H9 (cell line): ENCODE results near the gene SLC38A3. TPM values are rescaled to one million over a fixed set of nuclear protein-coding genes. Genes with fewer than 3 reads are reported as not detected.

Experiments
- DNase-seq: peaks from one replicate; pipeline ENCODE4 v3.0.0-alpha.2; 2017
- H2AFZ ChIP-seq: one replicate; pipeline ENCODE4 v1.6.1; 2013; ENCODE audit warnings: mild to moderate bottlenecking, low read length, control low read depth, moderate library complexity
- H2AK5ac ChIP-seq: 2 replicates; pipeline ENCODE4 v1.6.1; 2013; ENCODE audit warnings: low read length, control low read depth, mixed read lengths; ENCODE audit not compliant: insufficient read length
- H2BK120ac ChIP-seq: one replicate; pipeline ENCODE4 v1.6.1; 2013; ENCODE audit warnings: low read depth, mild to moderate bottlenecking, low read length, control low read depth, inconsistent platforms; ENCODE audit not compliant: poor library complexity, severe bottlenecking
- H2BK12ac ChIP-seq: 2 replicates; pipeline ENCODE4 v1.6.1; 2013; ENCODE audit warnings: low read length, control low read depth, mixed read lengths, low read depth; ENCODE audit not compliant: insufficient read length
- H2BK15ac ChIP-seq: 2 replicates; pipeline ENCODE4 v1.6.1; 2013; ENCODE audit warnings: low read depth, low read length, control low read depth
- H2BK20ac ChIP-seq: one replicate; pipeline ENCODE4 v1.6.1; 2013; ENCODE audit warnings: low read depth, mild to moderate bottlenecking, low read length, control low read depth, inconsistent platforms; ENCODE audit not compliant: poor library complexity, severe bottlenecking
- H2BK5ac ChIP-seq: 2 replicates; pipeline ENCODE4 v1.6.1; 2013; ENCODE audit warnings: low read length, control low read depth, mixed read lengths; ENCODE audit not compliant: insufficient read length
- H3K14ac ChIP-seq: 2 replicates; pipeline ENCODE4 v1.6.1; 2013; ENCODE audit warnings: low read length, control low read depth; ENCODE audit not compliant: insufficient read depth
- H3K18ac ChIP-seq: 2 replicates; pipeline ENCODE4 v1.6.1; 2013; ENCODE audit warnings: low read depth, mild to moderate bottlenecking, mixed read lengths, low read length, control low read depth; ENCODE audit not compliant: insufficient read length
- H3K23ac ChIP-seq: 2 replicates; pipeline ENCODE4 v1.6.1; 2013; ENCODE audit warnings: low read length, control low read depth, mixed read lengths, low read depth; ENCODE audit not compliant: insufficient read length
- H3K23me2 ChIP-seq: 2 replicates; pipeline ENCODE4 v1.6.1; 2013; ENCODE audit warnings: low read depth, mild to moderate bottlenecking, mixed read lengths, low read length, control low read depth; ENCODE audit not compliant: insufficient read length, poor library complexity, severe bottlenecking
- H3K27ac ChIP-seq: 2 replicates; pipeline ENCODE4 v1.5.1; 2013; ENCODE audit warnings: low read length, control low read depth, mixed read lengths, low read depth; ENCODE audit not compliant: insufficient read length
- H3K27me3 ChIP-seq: 2 replicates; pipeline ENCODE4 v1.6.1; 2013; ENCODE audit warnings: low read length, control low read depth, inconsistent platforms; ENCODE audit not compliant: insufficient read depth
- H3K4ac ChIP-seq: 2 replicates; pipeline ENCODE4 v1.6.1; 2013; ENCODE audit warnings: low read depth, mild to moderate bottlenecking, control low read depth, inconsistent platforms, low read length, moderate library complexity
- H3K4me1 ChIP-seq: 2 replicates; pipeline ENCODE4 v1.6.1; 2013; ENCODE audit warnings: low read length, control low read depth, inconsistent platforms; ENCODE audit not compliant: insufficient read depth
- H3K4me2 ChIP-seq: 2 replicates; pipeline ENCODE4 v1.6.1; 2013; ENCODE audit warnings: low read length, control low read depth, mixed read lengths; ENCODE audit not compliant: insufficient read length, insufficient read depth
- H3K56ac ChIP-seq: 2 replicates; pipeline ENCODE4 v1.6.1; 2013; ENCODE audit warnings: low read depth, mild to moderate bottlenecking, mixed read lengths, low read length, control low read depth; ENCODE audit not compliant: insufficient read length
- H3K79me1 ChIP-seq: 2 replicates; pipeline ENCODE4 v1.6.1; 2013; ENCODE audit warnings: low read depth, mild to moderate bottlenecking, moderate library complexity, low read length, control low read depth, inconsistent platforms; ENCODE audit not compliant: insufficient read depth, poor library complexity, severe bottlenecking
- H3K79me2 ChIP-seq: 2 replicates; pipeline ENCODE4 v1.6.1; 2013; ENCODE audit warnings: low read length, control low read depth, inconsistent platforms; ENCODE audit not compliant: insufficient read depth
- H3K9ac ChIP-seq: 2 replicates; pipeline ENCODE4 v1.6.1; 2013; ENCODE audit warnings: low read length, control low read depth, mixed read lengths; ENCODE audit not compliant: insufficient read length; ENCODE audit errors: extremely low read depth
- H3K9me3 ChIP-seq: one replicate; pipeline ENCODE4 v1.6.1; 2013; ENCODE audit warnings: low read depth, low read length, inconsistent platforms; ENCODE audit not compliant: control insufficient read depth
- H3T11ph ChIP-seq: one replicate; pipeline ENCODE4 v1.6.1; 2013; ENCODE audit warnings: mild to moderate bottlenecking, low read length, control low read depth, inconsistent platforms
- H4K20me1 ChIP-seq: one replicate; pipeline ENCODE4 v1.6.1; 2013; ENCODE audit not compliant: control insufficient read depth, insufficient read length, insufficient read depth
- H4K5ac ChIP-seq: 2 replicates; pipeline ENCODE4 v1.6.1; 2013; ENCODE audit warnings: low read depth, mild to moderate bottlenecking, mixed read lengths, low read length, control low read depth; ENCODE audit not compliant: insufficient read length
- H4K8ac ChIP-seq: replicated peaks from 2 replicates; pipeline ENCODE4 v1.6.1; 2013; ENCODE audit warnings: low read length, control low read depth, mixed read lengths, low read depth; ENCODE audit not compliant: insufficient read length
- H4K91ac ChIP-seq: 2 replicates; pipeline ENCODE4 v1.6.1; 2013; ENCODE audit warnings: low read depth, mild to moderate bottlenecking, moderate library complexity, mixed read lengths, low read length, control low read depth; ENCODE audit not compliant: insufficient read length
- H3K27ac Mint-ChIP-seq, 3 experiments: 2 replicates in 2 of 3; 3 replicates in 1 of 3; pipeline ENCODE4 v1.8.0; 2020 to 2021; ENCODE audit warnings: mixed read lengths in 3 of 3, mild to moderate bottlenecking in 1 of 3, moderate library complexity in 1 of 3
- H3K27me3 Mint-ChIP-seq: 2 replicates; pipeline ENCODE4 v1.8.0; 2021; ENCODE audit warnings: low read depth, mild to moderate bottlenecking, moderate library complexity, mixed read lengths
- H3K36me3 Mint-ChIP-seq, 3 experiments: 2 replicates in 2 of 3; 3 replicates in 1 of 3; pipeline ENCODE4 v1.8.0; 2020 to 2021; ENCODE audit warnings: low read depth in 3 of 3, mixed read lengths in 3 of 3; ENCODE audit not compliant: insufficient read depth in 1 of 3
- H3K4me1 Mint-ChIP-seq, 2 experiments: 2 replicates each; pipeline ENCODE4 v1.8.0; 2020; ENCODE audit warnings: mixed read lengths in 2 of 2
- H3K4me3 Mint-ChIP-seq, 2 experiments: 2 replicates in 1 of 2; 3 replicates in 1 of 2; pipeline ENCODE4 v1.8.0; 2020 to 2021; ENCODE audit warnings: mild to moderate bottlenecking in 2 of 2, mixed read lengths in 2 of 2, moderate library complexity in 1 of 2
- H3K9me3 Mint-ChIP-seq, 2 experiments: 2 replicates in 1 of 2; 3 replicates in 1 of 2; pipeline ENCODE4 v1.8.0; 2020; ENCODE audit warnings: mild to moderate bottlenecking in 2 of 2, mixed read lengths in 2 of 2, moderate library complexity in 1 of 2
- CTCF ChIP-seq: fragments of 200-600 bp; sonication (generic); conservative IDR thresholded peaks from 3 replicates; pipeline ENCODE4 v1.8.0; 2021; ENCODE audit warnings: antibody characterized with exemption, mild to moderate bottlenecking
- WGBS: extraction: QIAGEN DNeasy Blood & Tissue Kit; methylation state at CpG from one replicate; pipeline ENCODE4 v1.1.7; 2013; ENCODE audit warnings: missing lambda C conversion rate, low lambda C conversion rate, mixed read lengths; ENCODE audit not compliant: insufficient read length; ENCODE audit errors: extremely low coverage; 5-methylcytosine and 5-hydroxymethylcytosine counted together
- total RNA-seq: library from RNA; stranded (reverse); gene quantifications from 2 replicates; pipeline ENCODE4 v1.2.1, GENCODE V29; 2021

SLC38A3 gene
- total RNA-seq, 1 experiment from 2014 or later: 1.4 TPM

GRCh38 chr3:50184242-50184978 lies 20.7 kb upstream of the SLC38A3 start:
- Histone ChIP-seq H3K79me1 (no peaks in the 10 kb centered on the region), H3K4ac (no peak overlapping the region), H2AK5ac (no peak overlapping the region), H3K14ac (no peak overlapping the region), H3K4me1 (no peaks in the 10 kb centered on the region), H4K8ac (no peak overlapping the region), H4K20me1 (no peaks in the 10 kb centered on the region), H2BK12ac (no peak overlapping the region), H4K5ac (no peak overlapping the region), H3K23me2 (no peaks in the 10 kb centered on the region), H3K56ac (no peak overlapping the region), H2BK5ac (no peak overlapping the region), H2BK15ac (no peak overlapping the region), H3K27ac (no peak overlapping the region), H3T11ph (no peak overlapping the region), H3K79me2 (no peaks in the 10 kb centered on the region), H2AFZ (no peak overlapping the region), H3K23ac (no peak overlapping the region), H3K18ac (no peak overlapping the region), H2BK120ac (no peak overlapping the region), H2BK20ac (no peak overlapping the region), H3K27me3 (no peaks in the 10 kb centered on the region), H4K91ac (no peak overlapping the region), H3K4me2 (no peak overlapping the region), H3K9ac (no peak overlapping the region), H3K9me3 (no peaks in the 10 kb centered on the region)
- peaks cover 3 to 4% of the 10 kb centered on the region in 2 experiments; a peak in 3 of 4 replicates for H3K4me1 Mint-ChIP-seq
- H3K4me3 Mint-ChIP-seq: no peak overlapping the region; a peak in 1 of 5 replicates
- H3K36me3 Mint-ChIP-seq: peaks cover 25 to 39% (median 36%) of the 10 kb centered on the region in 3 experiments
- DNase-seq: no peak
- no peak for TF ChIP-seq CTCF
- no peaks in the 10 kb centered on the region for H3K9me3 Mint-ChIP-seq
- peak overlapping the region in 2 of 3 experiments; percentile 56 to 88; a peak in 2 of 7 replicates for H3K27ac Mint-ChIP-seq
- no CpG with 5 or more reads among the region's 21 CpGs for WGBS
- H3K27me3 Mint-ChIP-seq: no peaks in the 10 kb centered on the region
